Activated CD4-positive, alpha-beta T cell treated with anti-CD3 and anti-CD28 coated beads, Interleukin-2, amount 50 U/mL, for 1 hour (primary cell): ENCODE results near the gene ANP32A.

Experiments
- DNase-seq: peaks from one replicate; pipeline ENCODE4 v3.0.0-alpha.2; 2020

ANP32A gene

DNA sequence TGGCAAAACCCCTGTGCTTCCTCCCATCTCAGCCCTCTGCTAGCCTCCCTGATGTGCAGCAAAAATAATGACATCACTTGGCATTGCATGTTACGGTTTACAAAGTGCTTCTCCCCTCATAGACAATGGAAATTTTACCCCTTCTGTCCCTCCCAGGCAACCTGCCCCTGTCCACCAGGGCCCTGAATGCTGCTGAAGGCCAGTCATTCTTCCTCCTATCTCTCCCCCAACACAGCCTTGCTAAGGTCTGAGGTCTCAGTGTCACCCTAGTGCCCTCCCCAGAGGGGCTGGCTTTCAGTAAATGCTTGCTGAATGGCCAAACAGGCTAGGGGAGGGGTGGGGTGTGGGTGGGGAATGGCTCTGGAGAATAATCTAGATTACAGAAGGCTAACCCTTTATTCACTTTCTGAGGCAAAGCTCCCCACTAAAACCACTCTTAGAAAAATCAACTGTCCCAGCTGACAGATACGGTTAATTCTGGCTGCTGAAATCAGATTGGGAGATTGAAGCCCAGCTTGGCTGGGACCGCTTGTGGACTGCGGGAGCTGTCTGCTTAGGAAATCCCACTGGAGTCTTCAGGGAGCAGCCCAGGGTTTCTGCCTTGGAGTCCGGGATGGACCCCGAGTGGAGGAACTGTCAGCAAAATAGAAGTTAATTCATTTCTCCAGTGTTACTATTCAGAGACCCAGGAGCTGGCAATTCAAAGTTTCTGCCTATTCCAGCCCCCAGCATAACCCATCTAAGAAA is 22.9 kb downstream of the ANP32A start:
- DNase-seq: no peak

DNA sequence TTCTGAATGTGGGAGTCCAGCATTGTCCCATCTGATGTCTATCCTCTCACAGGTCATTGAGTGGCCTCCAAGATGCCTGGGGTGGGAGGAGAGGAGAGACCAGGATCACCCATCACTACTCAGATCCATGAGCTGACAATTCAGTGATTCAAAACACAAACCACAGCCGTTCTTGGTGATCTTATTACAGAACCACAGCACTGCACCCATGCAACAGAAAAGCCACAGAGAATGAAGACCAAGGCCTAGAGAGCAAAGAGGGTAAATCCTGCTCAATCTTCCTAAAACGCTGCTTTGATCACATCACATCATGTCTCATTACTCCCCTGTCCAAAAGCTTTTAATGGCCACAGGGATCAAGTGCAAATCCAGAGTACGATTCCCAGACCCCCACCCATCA is 23.5 kb downstream of the ANP32A start:
- DNase-seq: no peak

DNA sequence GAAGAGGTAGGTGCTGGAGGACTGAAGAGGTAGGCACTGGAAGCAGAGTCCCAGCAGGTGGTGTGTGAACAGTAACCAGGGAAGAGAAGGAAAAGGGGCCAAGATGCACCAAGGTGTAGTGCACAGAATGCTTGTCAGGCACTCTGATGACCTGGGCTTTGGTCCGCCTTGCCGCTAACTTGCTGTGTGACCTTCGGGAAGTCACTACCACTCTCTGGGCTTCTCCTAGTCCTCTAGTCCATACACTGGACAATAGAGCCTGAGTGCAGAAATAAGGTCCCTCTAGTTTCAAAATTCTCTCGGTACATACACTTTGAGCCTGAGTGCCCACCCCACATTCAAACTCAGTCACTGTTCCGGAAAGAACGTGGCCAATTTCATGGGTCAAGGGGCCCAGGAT is 24.1 kb downstream of the ANP32A start:
- no peak for DNase-seq

DNA sequence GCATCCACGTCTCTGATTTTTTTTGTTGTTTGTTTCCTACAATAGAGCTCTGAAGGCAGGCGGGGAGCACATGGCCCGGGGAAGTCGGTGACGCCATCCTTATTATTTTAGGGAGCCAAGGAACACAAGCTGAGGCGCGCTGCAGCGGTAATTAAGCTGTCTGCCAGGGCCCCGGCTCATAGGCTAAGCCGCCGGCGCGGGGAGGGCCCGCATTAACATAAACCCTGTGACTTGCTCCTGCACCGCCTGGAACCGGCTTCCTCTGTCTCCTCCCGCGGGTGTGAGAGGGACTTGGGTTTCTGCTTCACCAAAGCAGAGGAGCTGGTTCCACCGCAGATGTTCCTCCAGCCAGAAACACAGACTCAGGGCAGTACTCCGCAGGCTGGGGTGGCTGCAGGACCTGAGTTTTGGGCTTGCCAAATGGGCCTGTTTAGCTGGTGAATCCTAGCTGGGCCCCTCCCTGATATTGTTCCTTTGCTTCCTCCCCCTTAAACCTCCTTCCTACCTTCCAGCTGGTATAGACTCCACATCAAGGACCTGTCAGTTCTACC is 25.3 kb downstream of the ANP32A start:
- DNase-seq: peak; percentile 56

DNA sequence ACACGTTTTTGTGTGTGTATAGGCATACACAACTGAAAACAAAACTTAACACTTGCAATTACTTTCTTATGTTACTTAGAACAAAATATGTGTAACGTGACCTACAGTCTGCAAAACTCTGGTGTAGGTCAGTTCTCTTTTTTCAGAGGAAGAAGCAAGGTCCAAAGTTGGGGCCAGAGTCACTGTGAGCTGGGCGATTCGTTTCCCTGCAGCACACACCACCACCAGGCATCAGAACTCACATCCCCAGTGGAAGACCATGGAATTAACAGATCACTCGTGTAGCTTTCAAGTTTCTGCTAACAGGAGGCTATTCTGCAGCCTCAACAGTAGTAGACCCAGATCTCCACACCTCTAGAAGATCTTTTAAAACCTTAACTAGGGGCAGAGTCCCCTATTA is 25.8 kb downstream of the ANP32A start:
- no peak for DNase-seq

DNA sequence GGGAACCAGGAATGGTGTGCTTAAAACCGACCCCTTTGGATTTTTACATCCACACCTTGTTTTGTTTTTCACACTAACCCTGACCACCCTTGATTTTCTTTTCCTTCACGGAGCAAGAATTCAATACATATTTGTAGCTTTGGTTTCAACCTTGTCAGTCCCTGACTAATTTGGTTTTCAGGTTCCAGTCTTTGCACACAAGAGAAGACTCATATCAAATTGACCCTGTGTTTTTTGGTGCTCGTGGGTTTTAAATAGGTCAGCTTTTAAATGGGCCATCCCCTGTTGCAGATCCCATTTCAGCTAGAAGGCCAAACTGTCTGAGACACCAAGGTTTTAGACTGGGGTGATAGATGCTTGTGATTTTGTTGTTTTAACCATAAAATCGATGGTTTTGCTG is 26.4 kb downstream of the ANP32A start:
- no peak for DNase-seq

DNA sequence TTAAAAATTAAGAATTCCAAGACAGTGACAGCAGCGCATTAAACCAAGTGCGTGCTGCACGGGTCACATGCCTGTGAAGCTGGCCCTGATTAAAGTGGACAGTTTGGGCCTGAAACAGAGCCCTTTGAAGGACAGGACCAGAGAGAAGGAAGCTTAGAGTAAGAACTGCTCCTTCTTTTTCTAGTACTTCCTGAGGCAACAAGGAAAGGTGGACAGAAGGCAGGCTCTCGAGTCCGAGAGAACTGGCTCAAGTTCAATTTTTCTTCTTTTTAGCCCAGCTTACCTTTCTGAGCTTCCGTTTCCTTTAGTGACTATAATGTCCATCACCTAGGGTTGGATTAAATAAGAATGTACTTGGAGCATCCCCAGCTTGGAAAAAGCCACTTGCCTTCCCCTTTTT is 26.9 kb downstream of the ANP32A start:
- DNase-seq: no peak

DNA sequence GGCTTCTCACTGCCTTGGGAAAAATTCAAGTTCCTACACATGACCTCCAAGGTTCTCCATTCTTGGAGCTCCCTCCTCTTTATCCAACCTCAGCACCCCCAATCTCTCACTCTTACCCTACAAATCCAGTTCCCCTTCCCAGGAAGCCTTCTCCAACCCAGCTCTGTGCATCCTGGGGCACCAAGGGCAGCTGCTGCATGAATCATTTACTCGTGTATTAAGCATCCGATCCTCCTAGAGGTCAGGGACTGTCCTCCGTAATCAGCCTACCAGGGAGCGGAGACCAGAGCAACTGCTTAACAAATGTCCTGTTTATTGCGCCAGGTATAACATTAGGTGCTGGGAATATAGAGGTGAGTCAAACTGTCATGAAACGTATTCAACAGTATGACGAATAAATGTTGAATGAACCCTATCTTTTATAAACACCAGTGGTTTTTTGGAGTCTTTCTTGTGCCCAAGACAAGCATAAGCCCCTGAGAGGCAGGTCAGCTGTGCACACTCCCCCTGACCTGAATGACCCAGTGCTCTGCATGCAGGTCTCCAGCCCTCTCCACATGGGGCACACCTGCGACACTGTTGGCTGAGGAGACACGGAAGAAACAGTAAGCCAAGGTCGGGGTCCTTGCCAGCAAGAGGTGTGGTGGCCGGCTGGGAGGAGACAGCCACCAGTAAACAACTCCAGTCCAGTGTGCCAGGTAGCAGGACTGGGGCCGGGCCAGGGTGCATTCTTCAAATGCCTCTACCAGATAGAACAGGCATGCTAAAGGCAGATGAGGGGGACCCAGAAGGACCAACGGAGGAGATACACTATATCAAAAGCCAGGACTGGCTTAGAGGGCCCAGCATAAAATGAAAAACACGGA is 27.6 kb downstream of the ANP32A start:
- no peak for DNase-seq

DNA sequence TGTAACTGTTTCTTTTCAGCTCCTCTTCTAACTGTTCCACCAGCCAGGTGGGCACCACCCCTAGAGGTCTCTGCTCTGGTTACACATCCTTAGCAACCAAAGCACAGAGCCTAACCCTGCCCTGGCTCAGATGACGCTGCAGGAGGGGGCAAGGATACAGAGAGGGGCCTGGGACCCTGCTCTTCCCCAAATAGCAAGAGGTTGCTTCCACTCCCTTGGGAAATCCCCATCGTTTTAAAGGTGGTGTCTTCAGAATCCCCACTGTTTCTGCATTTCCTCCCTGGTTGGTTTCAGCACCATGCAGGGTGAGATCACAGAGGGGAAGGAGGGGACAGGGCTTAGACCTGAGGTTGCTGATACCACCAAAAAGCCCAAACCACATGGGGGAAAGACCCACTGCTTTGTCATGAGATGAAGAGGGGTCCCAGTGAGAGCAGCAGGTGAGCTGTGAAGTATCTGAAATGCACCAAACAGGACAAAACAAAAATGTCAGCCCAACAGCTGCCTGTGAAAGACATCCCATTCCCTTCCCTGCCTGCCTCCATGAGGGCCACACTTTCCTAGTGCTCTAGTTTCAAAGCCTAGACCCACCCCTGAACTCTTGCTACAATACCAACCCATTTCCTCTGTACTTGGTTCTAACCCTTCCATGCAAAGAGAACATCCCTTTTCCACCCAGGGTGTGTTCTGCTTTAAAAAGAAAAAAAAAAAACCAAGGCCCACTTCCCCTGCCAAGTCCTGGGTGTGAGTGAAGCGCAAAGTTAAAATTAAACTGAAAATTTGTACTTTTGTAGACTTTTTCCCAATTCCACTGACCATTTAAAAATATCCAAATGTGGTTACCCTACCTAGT is 29.0 kb downstream of the ANP32A start:
- peak; percentile 17 for DNase-seq

DNA sequence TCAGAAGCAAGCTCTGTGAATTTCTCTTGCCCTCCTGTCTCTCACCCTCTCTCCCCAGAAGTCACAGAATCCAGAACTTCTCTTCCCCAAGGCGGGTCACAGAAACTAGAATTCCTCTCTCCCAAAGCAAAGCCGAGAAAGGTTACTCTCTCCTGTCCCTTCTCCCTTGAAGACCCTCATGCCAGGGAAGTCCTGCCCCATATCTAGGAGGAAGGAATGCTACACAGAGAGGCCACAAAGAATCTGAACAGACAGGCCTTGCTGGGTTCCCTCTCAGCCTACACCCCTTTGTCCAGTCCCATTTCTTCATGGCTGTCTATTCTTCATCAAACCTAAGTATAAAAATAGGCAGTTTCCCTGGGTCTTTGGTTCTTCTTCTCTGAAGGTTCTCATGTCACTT is 29.8 kb downstream of the ANP32A start:
- no peak for DNase-seq

DNA sequence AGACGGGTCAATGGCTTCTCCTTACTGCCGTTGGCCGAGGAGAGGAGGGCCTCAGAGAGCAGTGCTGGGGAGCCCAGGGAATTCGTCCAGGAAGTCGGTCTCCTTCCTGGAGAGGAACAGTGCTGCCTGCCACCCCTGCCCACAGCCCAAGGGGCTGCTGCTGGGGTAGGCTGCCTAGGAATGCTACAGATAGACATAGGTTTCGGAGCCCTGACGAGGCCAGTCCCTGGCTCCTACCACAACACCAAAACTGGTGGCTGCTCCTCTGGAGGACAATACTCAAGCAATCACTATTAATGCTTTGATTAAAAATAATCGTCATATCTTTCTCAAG is 30.5 kb downstream of the ANP32A start:
- no peak for DNase-seq

DNA sequence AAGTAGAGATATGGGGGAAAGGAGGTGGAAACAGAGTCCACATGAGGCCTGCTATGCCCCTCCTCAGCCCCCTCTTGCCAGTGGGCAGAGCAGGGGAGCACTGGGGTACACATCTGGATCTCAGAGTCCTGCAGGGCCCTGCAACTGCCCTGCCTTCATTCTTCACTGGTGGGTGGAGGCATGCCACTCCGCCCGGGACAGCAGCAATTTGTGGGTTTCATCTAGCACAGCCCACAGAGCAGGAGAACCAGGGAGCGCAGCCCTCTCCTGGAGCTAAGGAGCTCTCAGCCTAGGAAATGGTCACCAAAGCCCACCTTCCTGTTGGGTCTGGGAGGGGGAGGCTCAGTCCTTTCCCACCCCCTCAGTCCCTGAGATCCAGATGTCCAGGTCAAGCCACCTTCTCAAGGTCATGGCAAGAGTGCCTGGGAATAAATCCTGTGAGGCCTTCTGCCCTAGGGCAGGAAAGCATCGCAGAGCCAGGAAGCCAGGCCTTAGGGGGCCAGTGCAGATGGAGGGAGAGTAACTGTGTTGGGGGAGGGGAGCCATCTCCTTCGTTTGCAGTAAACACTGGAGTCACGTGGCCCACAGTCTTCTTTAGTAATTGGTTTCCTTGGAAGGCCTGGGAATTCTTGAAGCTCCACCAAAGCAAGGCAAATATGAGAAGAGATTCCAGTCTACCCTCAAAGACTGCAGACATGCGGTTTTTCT is 31.0 kb downstream of the ANP32A start:
- no peak for DNase-seq

DNA sequence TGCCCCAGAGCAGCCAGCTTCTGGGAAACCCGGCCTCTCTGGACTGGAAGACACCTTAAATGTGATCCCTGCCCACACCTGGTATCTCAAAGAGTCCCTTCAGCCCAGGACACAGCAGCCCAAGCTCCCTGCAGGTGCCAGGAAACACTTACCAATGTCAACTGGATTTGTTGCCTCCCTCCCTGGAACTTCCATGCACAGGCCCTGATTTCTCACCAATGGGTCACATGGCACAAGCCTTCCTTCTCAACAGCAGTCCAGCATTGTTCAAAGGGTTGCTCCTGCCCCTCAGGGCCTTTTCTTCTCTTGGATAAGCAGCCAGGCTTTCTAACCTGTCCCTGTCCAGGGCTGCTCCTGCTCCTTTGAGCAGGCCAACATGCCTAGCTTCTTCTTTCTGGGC is 31.6 kb downstream of the ANP32A start:
- DNase-seq: no peak

DNA sequence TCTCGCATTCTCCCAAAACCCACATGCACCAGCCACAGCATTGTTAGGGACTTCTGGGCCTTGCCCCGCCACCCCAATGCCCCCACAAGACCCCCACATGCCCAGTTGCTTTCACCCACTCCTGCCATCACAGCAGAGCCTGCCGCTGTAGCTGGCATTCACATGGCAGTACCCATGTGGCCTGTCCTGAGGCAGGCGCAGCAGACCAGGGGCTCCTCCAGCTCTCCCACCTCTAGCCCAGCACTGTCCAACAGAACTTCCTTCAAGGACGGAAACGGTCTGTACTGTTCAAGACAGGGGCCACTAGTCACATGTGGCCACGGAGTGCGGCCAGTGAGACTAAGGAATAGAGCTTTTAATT is 32.5 kb downstream of the ANP32A start:
- no peak for DNase-seq

DNA sequence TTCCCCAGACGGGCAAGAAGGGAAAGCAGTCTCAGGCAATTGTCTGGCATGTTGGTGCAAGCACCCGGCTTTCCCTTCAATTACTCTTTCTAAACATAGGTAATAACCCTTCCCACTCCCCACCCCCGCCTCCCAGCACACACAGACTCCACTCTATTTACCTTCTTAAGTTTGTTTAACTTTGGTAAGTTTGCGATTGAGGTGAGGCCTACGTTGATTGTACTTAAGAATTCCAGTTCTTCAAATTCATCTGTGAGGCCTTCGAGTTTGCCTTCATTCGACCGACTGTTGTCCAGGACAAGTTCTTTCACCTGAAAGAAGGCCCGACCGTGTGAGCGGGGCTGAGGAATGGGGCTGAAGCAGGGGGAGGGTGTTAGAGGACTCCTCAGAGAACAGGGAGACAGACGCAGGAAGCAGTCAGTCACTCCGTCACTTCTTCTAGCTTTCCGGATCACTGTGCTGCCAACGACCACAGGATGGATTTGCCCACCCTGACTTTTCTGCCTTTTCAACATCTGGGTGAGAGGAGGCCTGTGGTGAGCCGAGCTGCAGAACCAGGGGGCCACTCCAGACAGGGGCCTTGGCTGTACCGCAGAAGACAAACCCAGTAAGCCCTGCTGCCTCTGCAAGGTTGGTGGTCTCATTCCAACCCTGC is 33.0 kb downstream of the ANP32A start:
- DNase-seq: no peak

DNA sequence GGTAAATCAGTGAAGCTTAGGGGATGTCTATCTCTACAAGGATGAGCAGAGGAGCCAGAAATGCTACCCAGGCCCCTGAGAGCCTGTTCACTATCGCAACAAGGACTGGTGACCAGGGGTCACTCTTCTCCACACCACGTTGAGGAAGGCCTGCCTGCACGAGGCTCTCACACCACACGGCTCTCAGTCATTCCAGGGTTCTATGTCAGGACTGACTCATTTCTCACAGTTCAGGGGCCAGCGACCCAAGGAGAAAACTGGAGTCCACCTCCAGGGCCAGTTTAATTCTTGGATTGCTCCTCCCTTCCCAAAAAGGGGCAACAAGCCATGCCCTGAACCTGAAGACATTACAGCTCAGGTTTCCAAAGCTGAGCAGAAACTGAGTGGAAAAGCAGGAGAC is 33.9 kb downstream of the ANP32A start:
- no peak for DNase-seq

DNA sequence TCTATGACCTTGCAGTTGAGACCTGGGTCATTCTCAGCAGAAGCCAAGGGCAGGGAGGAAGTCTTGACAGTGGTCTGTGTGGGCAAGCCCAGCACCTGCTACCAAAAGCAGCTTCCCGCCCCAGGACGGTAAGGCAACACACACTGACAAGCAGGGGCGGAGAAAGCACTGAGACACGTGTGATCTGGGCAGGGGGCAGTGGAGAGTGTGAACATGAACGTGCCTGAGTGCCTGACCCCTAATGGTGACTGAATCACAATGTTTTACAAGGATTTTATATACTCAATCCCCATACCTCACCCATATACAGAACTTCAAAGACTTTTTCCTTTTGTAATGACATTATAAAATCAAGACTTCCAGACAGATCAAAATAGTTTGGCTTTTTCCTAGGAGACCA is 35.2 kb downstream of the ANP32A start:
- DNase-seq: no peak

DNA sequence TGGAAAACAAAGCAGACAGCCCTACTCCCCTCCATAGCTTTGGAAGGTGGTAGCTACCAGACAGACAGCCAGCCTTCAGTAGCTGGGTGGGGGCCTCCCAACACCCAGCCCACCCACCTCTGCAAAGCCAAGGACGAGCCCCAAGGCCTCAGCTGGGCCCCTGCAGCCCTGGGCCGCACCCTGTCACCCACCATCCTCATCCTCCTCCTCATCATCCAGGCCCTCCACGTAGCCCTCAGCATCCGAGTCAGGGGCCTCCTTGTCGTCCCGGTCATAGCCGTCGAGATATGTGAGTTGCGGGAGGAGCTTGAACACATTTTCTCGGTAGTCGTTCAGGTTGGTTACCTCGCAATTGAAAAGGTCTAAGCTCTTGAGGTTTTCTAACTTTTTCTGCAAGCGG is 36.5 kb downstream of the ANP32A start:
- no peak for DNase-seq

DNA sequence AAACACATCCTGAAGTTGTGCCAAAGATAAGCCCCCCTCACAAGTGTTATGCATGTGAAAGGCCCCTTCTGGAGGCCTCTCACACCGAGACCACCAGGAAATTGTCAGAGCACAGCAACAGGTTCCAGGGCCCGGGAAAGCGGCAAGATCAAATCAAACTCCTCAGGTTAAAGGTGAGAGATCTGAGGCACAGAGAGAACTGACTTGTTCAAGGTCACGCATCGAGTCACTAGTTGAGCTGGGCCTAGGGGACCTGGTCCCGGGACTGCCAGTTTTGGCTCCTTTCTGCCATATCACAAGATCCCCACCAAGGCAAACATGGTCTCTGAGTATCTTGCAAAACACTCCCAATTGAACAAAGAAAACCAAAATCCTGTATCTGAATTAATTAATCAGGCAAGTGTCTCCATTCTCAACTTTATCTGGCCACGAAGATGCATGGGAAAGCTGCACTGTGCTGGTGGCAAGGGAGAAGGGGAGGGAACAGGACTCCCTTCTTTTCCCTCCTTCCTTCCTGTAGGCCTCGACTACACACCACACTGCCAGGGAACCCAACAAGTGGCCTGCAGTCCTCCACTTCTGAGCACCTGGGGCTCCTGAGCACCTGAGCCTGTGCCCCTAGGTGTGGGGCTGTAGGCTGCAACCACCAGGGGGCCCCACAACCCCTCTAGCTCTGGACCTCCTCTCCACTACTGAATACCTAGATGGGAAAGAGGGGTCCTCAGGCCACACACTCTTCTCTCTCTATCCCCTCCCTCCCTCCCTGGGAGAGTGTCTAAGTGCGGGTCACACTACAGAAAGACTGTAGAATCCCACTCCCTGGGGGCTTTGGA is 37.3 kb downstream of the ANP32A start:
- DNase-seq: peak; percentile 74

DNA sequence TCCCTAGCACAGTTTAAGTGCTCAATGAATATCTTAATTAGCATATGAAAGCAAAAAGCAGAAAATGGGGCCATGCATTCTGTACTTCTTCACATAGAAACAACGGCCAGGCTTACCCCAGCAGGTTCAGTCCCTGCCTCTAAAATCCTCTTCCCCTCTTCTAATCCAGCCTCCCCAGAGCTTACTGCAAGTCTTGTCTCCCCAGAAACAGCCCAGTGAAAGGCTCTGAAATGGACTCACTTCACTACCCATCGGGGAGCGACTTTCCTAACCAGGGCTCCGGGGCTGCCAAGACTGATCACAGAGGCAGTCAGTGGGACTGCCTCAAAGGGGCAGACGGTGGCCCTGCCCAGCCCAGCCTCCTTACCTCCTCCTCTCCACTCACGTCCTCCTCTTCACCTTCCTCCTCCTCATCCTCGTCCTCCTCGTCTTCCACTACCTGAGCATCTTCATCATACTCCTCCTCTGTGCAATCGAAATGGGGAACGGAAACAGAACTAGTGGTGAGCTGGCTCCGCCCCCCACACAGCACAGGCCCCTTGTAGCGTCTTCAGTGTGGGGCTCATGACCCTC is 38.0 kb downstream of the ANP32A start:
- DNase-seq: no peak
